ENCODE measurements around the gene PVALEF.

GRCh38 chr17:81200695-81201580 lies 35.6 kb downstream of the PVALEF start:
- TF ChIP-seq ARNT2 (CRISPR knock-in tag; IDR thresholded peaks at IDR 0.05; ENCODE audit: low read depth) (no peak), PCBP1 (IDR thresholded peaks at IDR 0.05; ENCODE audit: borderline replicate concordance, low read depth, low read length) (0 out of 2 replicates have a peak, but pooled peaks have one; percentile 7), POLR2A (IDR thresholded peaks at IDR 0.05; ENCODE audit: insufficient read depth in 1 of 2, low read depth in 2 of 2, low read length in 2 of 2) (no peak), UBTF (CRISPR knock-in tag; IDR thresholded peaks at IDR 0.05) (no peak)
